GM12878 (cell line): ENCODE measurements around the gene MTX1. TPM values are rescaled to one million over a fixed set of nuclear protein-coding genes. Genes with fewer than 3 reads are reported as not detected.

Experiments used
- BCLAF1 ChIP-seq: fragments of 450-650 bp; IDR thresholded peaks from 2 replicates; pipeline ENCODE4 v1.6.1; 2017; ENCODE audit warnings: antibody characterized with exemption, mild to moderate bottlenecking, moderate library complexity
- EED ChIP-seq: sonication (generic); IDR thresholded peaks from 2 replicates; pipeline ENCODE4 v1.6.1; 2016; ENCODE audit warnings: antibody characterized with exemption, low read depth
- ELK1 ChIP-seq: IDR thresholded peaks from 2 replicates; pipeline ENCODE4 v1.6.1; 2012; ENCODE audit warnings: low read depth, low read length, improper control_type of control experiment
- HDAC6 ChIP-seq: fragments of 200-600 bp; sonication (generic); IDR thresholded peaks from one replicate; pipeline ENCODE4 v1.8.0; 2017; ENCODE audit warnings: antibody characterized with exemption; ENCODE audit not compliant: unreplicated experiment
- IRF5 ChIP-seq: fragments of 450-650 bp; IDR thresholded peaks from 2 replicates; pipeline ENCODE4 v1.6.1; 2017; ENCODE audit warnings: borderline replicate concordance
- KLF5 ChIP-seq: fragments of 450-650 bp; IDR thresholded peaks from 2 replicates; pipeline ENCODE4 v1.6.1; 2014; ENCODE audit warnings: mild to moderate bottlenecking; ENCODE audit not compliant: partially characterized antibody
- MTA2 ChIP-seq: fragments of 450-650 bp; IDR thresholded peaks from 2 replicates; pipeline ENCODE4 v1.6.1; 2016; ENCODE audit warnings: low read depth, mild to moderate bottlenecking, moderate library complexity
- MYB ChIP-seq: fragments of 150-350 bp; IDR thresholded peaks from 2 replicates; pipeline ENCODE4 v1.6.1; 2014; ENCODE audit warnings: mild to moderate bottlenecking, low read depth, low read length, borderline replicate concordance
- POLR2AphosphoS2 ChIP-seq: IDR thresholded peaks from 2 replicates; pipeline ENCODE4 v1.6.1; 2011; ENCODE audit warnings: low read depth, mild to moderate bottlenecking, low read length, improper control_type of control experiment, moderate library complexity
- POLR2AphosphoS5 ChIP-seq: IDR thresholded peaks from 2 replicates; pipeline ENCODE4 v1.6.1; 2011; ENCODE audit warnings: mild to moderate bottlenecking, low read length, inconsistent platforms
- RAD21 ChIP-seq: IDR thresholded peaks from 2 replicates; pipeline ENCODE4 v1.6.1; 2011; ENCODE audit warnings: mild to moderate bottlenecking, low read depth, low read length, moderate library complexity; ENCODE audit not compliant: insufficient read depth
- RCOR1 ChIP-seq: conservative IDR thresholded peaks from 2 replicates; pipeline ENCODE4 v1.6.1; 2012; ENCODE audit warnings: low read depth, low read length, improper control_type of control experiment
- SREBF2 ChIP-seq: IDR thresholded peaks from 2 replicates; pipeline ENCODE4 v1.6.1; 2012; ENCODE audit warnings: mild to moderate bottlenecking, low read length
- ZNF687 ChIP-seq: fragments of 450-650 bp; IDR thresholded peaks from 2 replicates; pipeline ENCODE4 v1.6.1; 2017; ENCODE audit warnings: mild to moderate bottlenecking, moderate library complexity
- polyA plus RNA-seq, 11 experiments: library from polyadenylated mRNA; depleted of rRNA in 4 of 11; unstranded in 6 of 11; stranded (reverse) in 5 of 11; fragments of >200 nt; fragmentation: Nextera tagmentation in 4 of 11; fragmentation: Illumina TruSeq in 1 of 11; extraction: Ambion mirVana in 4 of 11; extraction: Trizol in 1 of 11; gene quantifications; 1 replicate in 1 of 11; 2 replicates in 10 of 11; pipeline versions ENCODE4 v1.2.1 to v1.2.3, GENCODE V29; 2011 to 2016; ENCODE audit warnings: inconsistent platforms in 2 of 11, missing spikeins in 2 of 11, low read depth in 1 of 11
- total RNA-seq, 4 experiments: library from RNA; depleted of rRNA in 3 of 4; stranded (reverse); fragments of >200 nt in 3 of 4; fragmentation: Illumina TruSeq in 1 of 4; extraction: Trizol in 1 of 4; gene quantifications; 2 replicates each; pipeline versions ENCODE4 v1.2.1 to v1.2.3, GENCODE V29; 2013 to 2021
- TF ChIP-seq, protein P1 (sequence below): fragments of 450-650 bp; formaldehyde crosslinking; IDR thresholded peaks from 2 replicates; pipeline ENCODE4 v1.4.0; 2020; ENCODE audit warnings: mild to moderate bottlenecking, moderate library complexity

Gene MTX1
- total and polyA plus RNA-seq, 10 of the 15 experiments (the other 5 are each of a cell fraction or from before 2014, with no cell fraction given): 15.8 to 92.0 (median 49.1) TPM

GRCh38 chr1:155261852-155262673 lies 53.6 kb downstream of the MTX1 start, which contains the start of gene SCAMP3 (continued):
- TF ChIP-seq, protein P1, sequence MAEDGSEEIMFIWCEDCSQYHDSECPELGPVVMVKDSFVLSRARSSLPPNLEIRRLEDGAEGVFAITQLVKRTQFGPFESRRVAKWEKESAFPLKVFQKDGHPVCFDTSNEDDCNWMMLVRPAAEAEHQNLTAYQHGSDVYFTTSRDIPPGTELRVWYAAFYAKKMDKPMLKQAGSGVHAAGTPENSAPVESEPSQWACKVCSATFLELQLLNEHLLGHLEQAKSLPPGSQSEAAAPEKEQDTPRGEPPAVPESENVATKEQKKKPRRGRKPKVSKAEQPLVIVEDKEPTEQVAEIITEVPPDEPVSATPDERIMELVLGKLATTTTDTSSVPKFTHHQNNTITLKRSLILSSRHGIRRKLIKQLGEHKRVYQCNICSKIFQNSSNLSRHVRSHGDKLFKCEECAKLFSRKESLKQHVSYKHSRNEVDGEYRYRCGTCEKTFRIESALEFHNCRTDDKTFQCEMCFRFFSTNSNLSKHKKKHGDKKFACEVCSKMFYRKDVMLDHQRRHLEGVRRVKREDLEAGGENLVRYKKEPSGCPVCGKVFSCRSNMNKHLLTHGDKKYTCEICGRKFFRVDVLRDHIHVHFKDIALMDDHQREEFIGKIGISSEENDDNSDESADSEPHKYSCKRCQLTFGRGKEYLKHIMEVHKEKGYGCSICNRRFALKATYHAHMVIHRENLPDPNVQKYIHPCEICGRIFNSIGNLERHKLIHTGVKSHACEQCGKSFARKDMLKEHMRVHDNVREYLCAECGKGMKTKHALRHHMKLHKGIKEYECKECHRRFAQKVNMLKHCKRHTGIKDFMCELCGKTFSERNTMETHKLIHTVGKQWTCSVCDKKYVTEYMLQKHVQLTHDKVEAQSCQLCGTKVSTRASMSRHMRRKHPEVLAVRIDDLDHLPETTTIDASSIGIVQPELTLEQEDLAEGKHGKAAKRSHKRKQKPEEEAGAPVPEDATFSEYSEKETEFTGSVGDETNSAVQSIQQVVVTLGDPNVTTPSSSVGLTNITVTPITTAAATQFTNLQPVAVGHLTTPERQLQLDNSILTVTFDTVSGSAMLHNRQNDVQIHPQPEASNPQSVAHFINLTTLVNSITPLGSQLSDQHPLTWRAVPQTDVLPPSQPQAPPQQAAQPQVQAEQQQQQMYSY (CRISPR knock-in tag): no peak
- TF ChIP-seq RCOR1 (no peak), SREBF2 (no peak), EED (peak; percentile 45), KLF5 (peak; percentile 25), POLR2AphosphoS2 (peak; percentile 98), MTA2 (peak; percentile 28; the same call in 1 of the 2 replicates), ZNF687 (peak; percentile 67), MYB (no peak), ELK1 (peak; percentile 63; the same call in 1 of the 2 replicates), RAD21 (no peak), IRF5 (peak; percentile 8; the same call in 1 of the 2 replicates), HDAC6 (no peak), BCLAF1 (no peak), POLR2AphosphoS5 (peak; percentile 84)
